ENCODE measurements around the gene MTMR1. TPM values are rescaled to one million over a fixed set of nuclear protein-coding genes. Genes with fewer than 3 reads are reported as not detected.
A peak's percentile ranks its signal among the peaks of the same experiment; 100 is the strongest.

Gene MTMR1
- total RNA-seq, 1 donor from 2014 or later = 34.6 TPM

DNA sequence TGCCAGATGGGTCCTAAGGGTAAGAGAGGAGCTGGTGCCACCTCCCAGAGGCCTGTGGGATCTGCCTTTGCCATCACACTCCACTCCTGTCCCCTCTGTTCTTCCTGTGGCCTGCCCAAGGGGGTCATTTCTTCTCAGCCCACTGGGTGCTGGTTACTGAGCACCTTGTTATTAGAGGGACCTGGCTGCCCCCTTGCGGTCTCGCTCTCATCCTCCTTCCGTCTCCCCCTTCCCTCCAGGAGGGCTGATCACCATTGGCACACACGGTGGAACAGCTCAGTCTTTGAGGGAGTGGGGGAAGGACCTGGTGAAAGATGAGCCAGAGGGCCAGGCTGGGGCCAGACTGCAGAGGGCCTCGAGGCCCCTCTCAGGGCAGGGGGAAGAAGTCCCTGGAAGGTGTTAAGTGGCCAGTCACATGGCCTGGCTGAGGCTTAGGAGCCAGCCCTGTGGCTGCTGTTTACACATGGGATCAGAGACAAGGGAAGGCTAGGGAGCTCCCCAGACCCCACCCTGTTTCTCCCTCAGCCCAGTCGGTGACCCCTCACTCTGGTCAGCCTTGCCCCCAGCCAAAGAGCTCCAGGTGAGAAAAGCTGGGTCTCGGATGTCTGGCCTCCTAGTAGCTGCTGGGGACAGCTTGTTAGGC, 68.1 kb downstream of the MTMR1 start:
- FAIRE-seq (no peak), DNase-seq (ENCODE audit: low spot score in 2 of 2) (no peak)

DNA sequence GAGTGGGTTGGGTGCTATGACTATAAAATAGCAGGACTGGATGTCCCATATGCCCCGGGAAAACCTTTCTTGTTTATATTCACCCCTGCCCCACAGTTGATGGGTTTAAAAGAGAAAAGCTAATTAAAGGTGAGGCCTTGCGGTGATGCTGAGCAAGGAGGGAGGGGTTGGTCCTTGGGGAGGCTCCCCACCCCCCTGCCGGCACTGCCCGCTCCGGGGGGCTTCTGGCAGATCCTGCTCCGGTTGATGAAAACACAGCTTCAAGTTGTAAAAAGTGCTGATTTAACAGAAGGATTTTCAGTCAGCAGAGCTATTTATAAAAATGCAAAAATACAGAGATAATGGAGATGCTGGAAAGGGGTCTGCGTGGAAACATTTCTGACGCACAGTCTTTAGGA, 68.6 kb downstream of the MTMR1 start:
- DNase-seq (ENCODE audit: low spot score in 2 of 2) (no peak), FAIRE-seq (no peak)

DNA sequence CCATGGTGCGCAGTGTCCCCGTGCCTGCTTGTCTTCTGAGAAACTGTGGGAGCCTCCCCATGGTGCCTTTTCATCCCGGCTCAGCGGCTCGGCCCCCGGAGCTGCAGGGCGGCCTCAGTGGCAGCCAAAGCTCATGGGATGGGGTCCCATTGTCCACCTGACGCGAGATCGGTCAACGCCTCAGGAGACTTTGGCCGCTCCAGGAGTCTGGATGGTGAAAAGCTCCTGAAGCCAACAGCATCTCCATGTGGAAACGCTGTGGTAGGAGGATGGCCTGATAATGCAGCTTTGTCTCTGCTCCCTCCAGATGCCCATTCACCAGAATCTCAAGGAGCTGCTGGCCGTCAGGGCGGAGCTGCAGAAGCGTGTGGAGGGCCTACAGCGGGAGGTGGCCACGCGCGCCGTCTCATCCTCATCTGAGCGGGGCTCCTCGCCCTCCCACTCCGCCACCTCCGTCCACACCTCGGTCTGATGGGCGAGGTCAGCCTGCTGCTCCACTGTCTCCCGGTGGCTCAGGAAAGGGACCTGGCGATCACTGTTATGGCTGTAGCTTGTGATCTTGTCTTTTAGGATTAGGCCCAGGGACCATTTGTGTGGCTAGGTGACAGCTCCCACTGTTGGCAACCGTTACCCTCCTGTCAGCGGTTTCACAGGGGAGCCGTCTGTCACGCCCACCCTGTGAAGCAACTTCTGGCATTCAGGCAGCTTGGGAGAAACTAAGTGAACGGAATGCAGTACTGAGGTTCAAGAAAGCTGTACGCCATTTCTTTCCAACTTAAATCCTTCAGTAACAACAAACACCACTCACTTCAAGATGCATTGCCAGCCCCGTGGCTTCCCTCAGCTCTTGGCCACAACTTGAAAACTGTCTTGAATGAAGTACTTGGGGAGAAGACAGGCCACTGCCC, 69.3 kb downstream of the MTMR1 start:
- no peak for FAIRE-seq
- no peak for DNase-seq (ENCODE audit: low spot score in 2 of 2)

DNA sequence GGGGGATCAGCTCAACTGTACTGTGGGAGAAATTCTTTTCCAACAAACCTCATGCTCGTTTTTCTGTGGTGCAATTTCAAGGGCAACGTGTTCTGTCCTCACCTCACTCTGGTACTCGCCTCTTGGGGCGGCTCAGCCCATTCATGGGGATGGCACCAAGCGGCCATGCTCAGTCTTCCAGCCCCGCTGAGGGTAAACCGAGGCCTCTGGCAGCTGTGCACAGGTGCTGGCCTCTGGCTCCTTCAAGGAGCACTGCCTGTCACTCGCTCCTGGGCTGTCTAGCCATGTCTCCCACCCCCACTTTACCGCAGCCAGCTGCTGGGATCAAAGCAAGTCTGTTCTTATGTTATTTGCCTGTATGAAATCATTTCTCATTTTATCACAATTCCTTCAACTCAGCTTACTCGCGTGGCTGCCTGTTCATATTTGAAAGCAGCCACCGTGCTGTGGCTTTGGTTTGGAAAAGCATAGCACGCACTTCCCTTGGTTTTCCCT, 70.2 kb downstream of the MTMR1 start:
- DNase-seq (ENCODE audit: low spot score in 2 of 2) = no peak
- no peak for FAIRE-seq

DNA sequence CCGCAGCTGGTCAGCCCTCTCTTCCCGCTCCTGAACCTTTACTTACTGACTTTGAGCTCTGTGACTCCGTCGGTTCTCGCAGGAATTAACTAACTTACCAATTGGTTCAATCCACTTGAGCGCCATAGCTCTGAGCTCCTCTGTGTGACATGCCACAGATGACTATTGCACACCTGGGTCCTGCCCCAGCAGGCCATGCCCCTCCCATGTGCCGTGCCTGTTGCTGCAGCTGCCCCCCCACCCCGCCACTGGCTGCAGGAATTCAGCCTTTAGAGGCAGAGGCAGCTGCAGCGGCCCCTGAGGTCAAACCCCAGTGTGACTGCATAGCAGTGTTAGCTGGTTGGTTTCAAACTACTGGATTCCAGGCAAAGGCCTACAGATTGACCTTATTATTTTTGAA, 70.6 kb downstream of the MTMR1 start:
- FAIRE-seq = no peak
- DNase-seq (ENCODE audit: low spot score in 2 of 2) = no peak

DNA sequence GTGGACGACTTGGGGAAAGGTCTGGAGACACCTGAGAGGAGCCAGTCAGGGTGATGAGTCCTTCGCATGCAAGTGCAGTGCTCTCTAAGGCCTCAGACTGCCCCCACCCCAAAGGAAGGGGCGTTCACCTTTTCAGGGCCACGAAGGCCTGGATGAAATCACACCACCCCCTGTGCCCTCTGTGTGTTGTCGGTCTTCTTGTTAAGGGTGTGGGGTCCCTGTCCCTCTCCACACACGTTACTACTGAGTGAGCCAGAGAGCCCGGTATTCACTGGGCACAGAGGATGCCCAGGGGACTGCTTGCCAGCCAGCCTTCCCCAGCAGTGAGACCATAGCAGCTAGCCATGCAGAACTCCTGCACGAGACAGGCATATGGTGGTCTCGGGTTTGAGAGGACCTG, 72.0 kb downstream of the MTMR1 start:
- DNase-seq (ENCODE audit: low spot score in 2 of 2) = no peak
- FAIRE-seq = no peak

DNA sequence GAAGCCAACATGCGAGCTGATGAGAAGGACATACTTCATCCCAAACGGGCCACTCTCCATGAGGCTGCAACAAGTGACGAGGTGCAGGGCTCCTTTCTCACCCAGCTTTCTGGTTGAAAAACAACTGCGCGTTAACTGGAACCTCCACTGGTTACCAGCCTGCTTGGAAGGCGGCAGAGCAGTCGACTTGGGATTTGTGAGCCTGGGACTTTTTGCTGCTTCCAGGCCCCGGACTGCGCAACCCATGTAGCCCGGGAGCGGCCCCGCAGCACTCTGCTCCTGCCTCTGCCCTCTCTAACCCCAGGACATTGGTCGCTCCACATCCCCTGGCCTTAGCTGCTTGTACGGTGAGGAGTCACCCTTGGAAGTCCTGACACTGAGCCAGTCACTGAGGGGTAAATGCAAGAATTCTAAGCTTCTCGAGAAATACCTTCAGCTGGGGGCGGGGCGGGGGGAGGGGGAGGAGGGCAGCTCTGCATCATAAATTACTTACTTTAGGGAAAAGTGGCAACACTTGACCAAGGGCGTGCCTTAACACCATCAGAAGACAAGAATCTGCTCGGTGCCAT, 72.7 kb downstream of the MTMR1 start:
- FAIRE-seq = no peak

DNA sequence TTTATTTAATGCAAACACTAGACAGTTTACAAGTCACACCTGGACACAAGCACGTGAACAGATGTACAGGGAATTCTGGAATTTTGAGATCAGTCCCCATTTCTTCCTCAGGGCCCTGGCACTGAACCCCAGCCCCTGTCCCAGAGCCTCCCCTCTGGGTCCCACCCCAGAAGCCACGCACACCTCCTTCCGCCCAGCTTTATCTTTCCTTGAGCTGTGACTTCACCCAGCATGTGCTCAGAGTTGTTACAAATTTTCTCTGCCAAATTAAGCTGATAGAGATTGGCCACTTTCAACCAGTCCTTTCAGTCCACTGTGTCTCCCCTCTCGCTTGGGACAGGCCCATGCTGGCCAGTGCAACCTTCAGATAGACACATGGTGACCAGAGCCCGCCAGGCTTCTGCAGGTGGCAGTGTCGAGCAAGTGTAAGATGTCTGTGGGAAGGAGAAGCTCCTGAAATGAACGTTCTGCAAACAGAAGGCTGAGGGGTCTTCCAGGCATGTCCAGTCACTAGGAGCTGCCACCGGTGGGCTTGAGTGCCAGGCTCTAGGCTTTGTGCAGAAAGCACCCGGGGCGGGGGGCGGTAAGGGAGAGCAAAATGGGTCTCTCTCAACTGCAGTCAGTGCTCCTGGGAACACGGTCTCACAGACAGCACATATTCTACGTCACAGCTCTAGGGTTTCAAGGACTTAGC, 73.3 kb downstream of the MTMR1 start:
- FAIRE-seq (no peak), DNase-seq (ENCODE audit: low spot score in 2 of 2) (no peak)

More for the DNA sequence above, 72.7 kb downstream of the MTMR1 start:
- no peak for DNase-seq (ENCODE audit: low spot score in 2 of 2)

DNA sequence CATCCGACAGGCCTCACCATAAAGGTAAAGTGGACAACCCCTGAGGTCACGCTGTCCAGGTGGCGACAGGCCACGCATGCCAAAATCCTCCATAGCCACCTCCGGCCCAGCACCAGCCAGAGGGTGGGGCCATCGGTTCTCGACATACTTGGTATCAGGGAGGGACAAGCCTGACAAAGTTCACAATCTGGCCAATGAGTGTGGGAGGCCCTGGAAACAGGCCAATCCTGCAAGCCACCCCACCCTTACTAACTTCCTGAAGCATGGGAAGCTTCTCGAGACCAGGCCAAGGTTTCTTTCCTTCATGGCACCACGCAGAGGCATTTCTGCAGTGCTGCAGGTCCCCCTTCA, 73.8 kb downstream of the MTMR1 start:
- no peak for DNase-seq (ENCODE audit: low spot score in 2 of 2)

DNA sequence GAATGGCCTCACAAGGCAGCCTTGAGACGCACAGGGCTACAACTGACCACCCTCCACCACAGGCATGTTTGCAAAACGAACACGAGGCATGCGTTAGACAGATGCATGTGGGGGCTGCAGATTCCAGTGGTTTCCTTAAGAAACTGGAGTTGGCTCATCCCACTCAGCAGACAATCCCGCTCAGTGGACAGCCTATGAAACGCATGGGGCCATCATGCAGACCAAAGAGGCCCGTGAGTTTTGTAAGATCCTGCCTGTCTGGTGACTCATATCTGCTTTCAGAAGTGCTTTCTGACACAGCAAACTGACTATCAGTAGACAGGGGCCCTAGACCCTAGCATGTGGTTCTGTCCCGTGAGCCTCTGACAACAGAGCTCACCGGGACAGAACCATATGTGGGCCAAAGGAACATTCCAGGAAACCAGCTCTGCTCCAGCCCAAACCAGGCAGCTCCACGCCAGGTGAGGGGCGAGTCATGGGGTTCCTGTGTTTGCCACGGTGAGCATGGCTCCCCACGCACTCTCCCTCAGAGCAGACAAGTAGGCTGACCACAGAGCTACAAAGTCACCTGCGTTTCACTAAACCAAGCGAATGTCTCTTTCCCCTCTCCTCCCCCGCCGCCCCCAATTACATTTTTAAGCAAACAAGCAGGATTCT, 74.4 kb downstream of the MTMR1 start:
- DNase-seq (ENCODE audit: low spot score in 2 of 2) = no peak
- no peak for FAIRE-seq

More for the DNA sequence above, 73.8 kb downstream of the MTMR1 start:
- FAIRE-seq = no peak

DNA sequence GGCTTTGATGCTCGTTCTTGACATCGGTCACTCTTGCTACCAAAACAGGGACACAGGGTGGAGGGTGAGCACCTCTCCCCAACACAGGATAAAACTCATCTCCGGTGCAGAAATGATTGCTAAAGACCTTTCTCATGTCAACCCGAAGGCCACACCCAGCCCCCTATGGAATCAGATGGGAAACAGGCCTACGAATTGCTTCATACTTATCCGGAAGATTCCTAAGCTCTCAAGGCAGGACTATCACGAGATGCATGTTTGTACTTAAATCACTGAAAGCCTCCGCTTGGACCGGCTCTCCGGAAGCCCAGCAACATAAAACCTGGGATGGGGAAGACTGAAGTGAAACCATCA, 74.9 kb downstream of the MTMR1 start:
- FAIRE-seq (no peak), DNase-seq (ENCODE audit: low spot score in 2 of 2) (no peak)

DNA sequence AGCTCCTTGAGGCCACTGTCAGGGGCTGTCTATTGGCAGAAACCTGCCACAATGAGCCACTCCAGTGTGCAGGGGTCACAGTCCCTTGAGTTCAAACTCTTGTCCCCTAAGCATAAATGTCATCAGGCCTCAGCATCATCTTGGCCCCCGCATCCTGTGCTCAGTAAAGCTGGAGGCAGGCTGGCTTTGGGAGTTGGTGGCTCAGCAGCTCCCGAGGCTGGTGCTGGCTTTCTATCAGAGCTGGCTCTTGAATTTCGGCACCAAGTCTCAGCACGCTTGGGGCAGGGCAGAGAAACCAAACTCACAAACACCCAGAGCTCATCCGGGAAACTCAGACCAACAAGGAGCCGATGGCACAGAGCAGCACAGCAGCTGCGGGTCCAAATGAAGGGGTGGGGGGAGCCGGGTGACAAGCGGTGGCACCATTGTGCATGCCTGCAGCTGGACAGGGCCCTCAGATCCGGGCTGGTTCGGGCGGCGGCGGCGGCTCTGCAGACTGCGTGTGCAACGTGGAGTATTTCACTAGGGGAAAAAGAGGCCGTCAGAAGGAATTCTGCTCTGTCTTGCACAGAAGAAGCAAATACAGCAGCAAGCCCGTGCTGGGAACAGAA, 75.5 kb downstream of the MTMR1 start:
- FAIRE-seq (no peak), DNase-seq (ENCODE audit: low spot score in 2 of 2) (no peak)

DNA sequence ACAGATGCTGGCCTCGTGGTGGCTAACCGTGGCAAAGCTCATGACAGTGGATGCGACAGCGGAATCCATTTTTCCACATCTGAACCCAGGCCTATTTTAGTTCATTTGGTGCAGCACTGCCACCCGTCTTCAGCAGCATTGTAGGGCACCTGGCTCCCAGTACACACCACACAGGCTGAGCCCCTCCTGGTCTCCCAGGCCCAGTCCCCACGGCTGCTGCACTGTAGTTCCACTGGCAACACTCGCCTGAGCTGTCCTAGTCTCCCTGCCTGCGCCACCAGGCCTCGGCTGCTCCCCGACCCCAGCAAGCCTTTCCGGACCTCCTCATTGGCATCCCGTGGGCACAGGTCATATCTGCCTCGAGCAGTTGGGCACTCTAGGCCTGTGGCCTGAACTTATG, 76.2 kb downstream of the MTMR1 start:
- DNase-seq (ENCODE audit: low spot score in 2 of 2) (no peak), FAIRE-seq (no peak)

DNA sequence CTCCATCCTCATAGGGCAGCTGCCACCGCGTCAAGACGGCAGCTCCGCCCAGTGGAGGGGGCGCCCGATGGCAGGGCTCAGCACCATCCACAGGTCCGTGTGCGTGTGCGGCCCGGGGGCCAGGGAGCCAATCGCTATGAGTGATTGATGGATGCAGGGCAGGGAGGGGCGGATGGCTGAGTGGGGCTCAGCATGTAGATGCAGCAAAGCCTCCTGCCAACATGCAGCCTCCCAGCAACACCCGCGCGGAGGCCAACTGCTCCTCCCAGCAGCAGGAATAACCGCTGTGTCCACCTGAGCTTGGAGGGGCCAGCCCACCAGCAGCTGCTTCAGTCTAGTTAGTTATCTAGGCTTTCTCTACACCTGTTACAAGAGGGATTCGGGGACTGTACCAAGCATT, 77.4 kb downstream of the MTMR1 start:
- DNase-seq (ENCODE audit: low spot score in 2 of 2) (no peak), FAIRE-seq (no peak)

DNA sequence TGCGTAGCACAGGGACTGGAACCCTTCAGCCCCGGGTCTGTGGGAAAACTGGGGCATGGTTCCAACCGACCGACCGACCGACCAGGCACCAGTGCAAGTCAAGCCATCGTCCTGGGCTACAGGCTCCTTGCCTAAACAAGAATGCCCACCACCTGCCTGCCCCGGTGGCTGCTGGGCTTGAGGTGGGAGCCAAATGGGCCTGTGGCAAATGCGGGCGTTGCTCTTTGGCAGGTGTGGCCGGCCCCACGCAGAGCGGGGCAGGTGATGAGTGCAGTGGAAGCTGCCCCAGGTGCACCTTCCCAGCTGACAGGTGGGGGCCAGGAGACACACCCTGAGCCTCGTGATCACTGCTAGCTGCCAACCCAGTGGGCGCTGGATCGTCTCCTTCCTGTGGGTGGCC, 77.9 kb downstream of the MTMR1 start:
- FAIRE-seq = no peak
- no peak for DNase-seq (ENCODE audit: low spot score in 2 of 2)

DNA sequence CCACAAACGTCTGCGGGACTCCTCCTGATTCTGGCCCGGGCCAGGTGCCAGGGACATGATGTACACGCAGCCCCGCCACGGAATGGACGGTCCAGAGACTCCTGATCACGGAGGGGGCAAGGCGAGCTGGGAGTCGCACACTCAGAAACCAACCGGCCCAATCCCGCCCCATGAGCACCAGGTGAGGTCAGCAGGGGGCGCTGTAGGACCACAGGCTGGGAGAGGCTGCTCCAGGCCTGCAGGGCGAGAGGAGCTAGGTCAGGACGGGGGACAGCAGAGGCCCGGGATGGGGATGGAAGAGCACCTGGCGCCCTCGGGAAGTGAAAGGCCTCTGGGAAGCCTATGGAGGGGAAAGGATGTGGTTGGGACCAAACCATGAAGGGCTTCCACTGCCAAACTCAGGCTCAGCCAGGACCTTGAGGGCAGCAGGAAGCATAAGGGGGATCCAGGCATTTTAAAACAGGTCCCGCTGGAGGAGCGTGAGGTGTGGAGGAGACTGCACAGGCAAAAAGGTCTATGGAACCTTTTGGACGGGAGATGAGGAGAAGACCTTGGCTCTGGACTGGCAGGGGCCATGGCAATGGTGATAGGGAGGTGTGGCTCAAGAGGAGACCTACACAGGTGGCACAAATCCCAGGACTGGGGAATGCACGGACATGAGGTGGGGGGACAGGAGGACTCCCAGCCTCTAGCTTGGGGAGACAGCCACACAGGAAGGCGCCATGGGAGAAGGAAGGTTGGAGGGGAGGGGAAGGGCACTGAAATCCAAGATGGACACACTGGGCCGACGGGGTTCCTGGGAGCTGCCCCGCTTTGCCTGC, 79.2 kb downstream of the MTMR1 start:
- FAIRE-seq (no peak), DNase-seq (ENCODE audit: low spot score in 2 of 2) (peak; percentile 47 to 64)

DNA sequence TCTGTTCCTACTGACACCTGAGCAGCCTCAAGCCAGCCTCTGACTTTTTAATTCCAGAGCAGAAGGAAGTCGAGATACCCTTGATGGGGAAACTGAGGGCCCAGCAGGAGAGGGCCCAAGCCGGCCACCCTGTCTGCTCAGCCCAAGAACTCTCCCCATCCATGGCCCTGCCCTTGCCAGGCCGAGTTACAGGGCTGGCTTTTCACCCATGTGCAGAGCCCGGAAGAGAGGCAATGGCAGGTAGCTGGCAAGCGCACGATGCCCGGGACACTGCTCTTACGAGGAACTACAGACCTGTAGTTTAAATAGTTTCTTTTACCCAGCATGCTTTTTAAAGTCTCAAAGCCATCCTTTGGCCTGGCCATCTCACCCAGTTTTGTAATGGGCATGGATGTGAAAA, 79.9 kb downstream of the MTMR1 start:
- DNase-seq (ENCODE audit: low spot score in 2 of 2) (no peak), FAIRE-seq (no peak)

DNA sequence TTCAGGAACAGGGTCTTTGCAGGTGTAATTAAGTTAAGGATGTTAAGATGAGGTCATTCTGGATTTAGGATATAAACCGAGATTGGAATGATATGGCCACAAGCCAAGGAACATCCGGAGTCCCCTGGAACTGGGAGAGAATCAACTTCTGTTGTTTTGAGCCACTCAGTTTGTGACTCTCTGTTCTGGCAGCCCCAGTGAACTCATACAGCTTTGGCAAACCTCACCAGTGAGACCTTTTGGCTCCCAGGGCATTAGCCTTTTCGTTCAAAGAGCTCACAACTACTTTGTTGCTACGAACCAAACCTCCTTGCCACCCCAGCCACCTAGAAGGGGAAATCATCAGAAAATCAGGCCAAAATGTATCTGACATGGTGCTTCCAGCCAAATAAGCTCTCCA, 80.4 kb downstream of the MTMR1 start:
- FAIRE-seq (no peak), DNase-seq (ENCODE audit: low spot score in 2 of 2) (no peak)

Data from frontal cortex (tissue), 4 donors.